Endothelial cell (in vitro differentiated cells): ENCODE data around the gene LRCH2. TPM values are rescaled to one million over a fixed set of nuclear protein-coding genes. Genes with fewer than 3 reads are reported as not detected.
"Not testable (repeated sequence)": the region's sequence is repeated elsewhere in the genome, so short reads cannot be mapped to it uniquely, and the experiment has no call there.

Source experiments
- DNase-seq: peaks from one replicate; pipeline ENCODE4 v3.0.0; 2021; ENCODE audit warnings: low spot score
- H3K27ac Mint-ChIP-seq: one replicate; pipeline ENCODE4 v1.8.0; 2021; ENCODE audit warnings: mixed read lengths, inconsistent platforms; ENCODE audit not compliant: unreplicated experiment
- H3K27me3 Mint-ChIP-seq: one replicate; pipeline ENCODE4 v1.8.0; 2021; ENCODE audit warnings: mild to moderate bottlenecking, moderate library complexity, mixed read lengths, inconsistent platforms; ENCODE audit not compliant: unreplicated experiment
- H3K36me3 Mint-ChIP-seq: one replicate; pipeline ENCODE4 v1.8.0; 2021; ENCODE audit warnings: mild to moderate bottlenecking, low read depth, mixed read lengths, inconsistent platforms; ENCODE audit not compliant: unreplicated experiment
- H3K4me1 Mint-ChIP-seq: one replicate; pipeline ENCODE4 v1.8.0; 2021; ENCODE audit warnings: mild to moderate bottlenecking, mixed read lengths, inconsistent platforms; ENCODE audit not compliant: unreplicated experiment
- H3K4me3 Mint-ChIP-seq: one replicate; pipeline ENCODE4 v1.8.0; 2021; ENCODE audit warnings: mild to moderate bottlenecking, mixed read lengths, inconsistent platforms; ENCODE audit not compliant: unreplicated experiment
- H3K9me3 Mint-ChIP-seq: one replicate; pipeline ENCODE4 v1.8.0; 2021; ENCODE audit warnings: mixed read lengths, inconsistent platforms; ENCODE audit not compliant: unreplicated experiment
- total RNA-seq: library from RNA; stranded (reverse); fragmentation: NEBNext Ultra II Directional; extraction: Animal tissue kit (Norgen Biotek cat#: 25700); gene quantifications from one replicate; pipeline ENCODE4 v1.2.1, GENCODE V29; 2021; ENCODE audit not compliant: unreplicated experiment
- TF ChIP-seq, protein P1 (sequence below): fragments of 200-600 bp; sonication (generic); IDR thresholded peaks from one replicate; pipeline ENCODE4 v1.5.0; 2021; ENCODE audit warnings: antibody characterized with exemption; ENCODE audit not compliant: unreplicated experiment

Gene LRCH2
- total RNA-seq, 1 donor from 2014 or later = 3.7 TPM

- Mint-ChIP-seq H3K9me3 (no peaks in the 10 kb centered on the region), H3K4me1 (peaks cover 6% of the 10 kb centered on the region), H3K4me3 (peak overlapping the region; percentile 94), H3K27ac (peak overlapping the region; percentile 67), H3K27me3 (no peaks in the 10 kb centered on the region), H3K36me3 (no peaks in the 10 kb centered on the region)
- TF ChIP-seq, protein P1, sequence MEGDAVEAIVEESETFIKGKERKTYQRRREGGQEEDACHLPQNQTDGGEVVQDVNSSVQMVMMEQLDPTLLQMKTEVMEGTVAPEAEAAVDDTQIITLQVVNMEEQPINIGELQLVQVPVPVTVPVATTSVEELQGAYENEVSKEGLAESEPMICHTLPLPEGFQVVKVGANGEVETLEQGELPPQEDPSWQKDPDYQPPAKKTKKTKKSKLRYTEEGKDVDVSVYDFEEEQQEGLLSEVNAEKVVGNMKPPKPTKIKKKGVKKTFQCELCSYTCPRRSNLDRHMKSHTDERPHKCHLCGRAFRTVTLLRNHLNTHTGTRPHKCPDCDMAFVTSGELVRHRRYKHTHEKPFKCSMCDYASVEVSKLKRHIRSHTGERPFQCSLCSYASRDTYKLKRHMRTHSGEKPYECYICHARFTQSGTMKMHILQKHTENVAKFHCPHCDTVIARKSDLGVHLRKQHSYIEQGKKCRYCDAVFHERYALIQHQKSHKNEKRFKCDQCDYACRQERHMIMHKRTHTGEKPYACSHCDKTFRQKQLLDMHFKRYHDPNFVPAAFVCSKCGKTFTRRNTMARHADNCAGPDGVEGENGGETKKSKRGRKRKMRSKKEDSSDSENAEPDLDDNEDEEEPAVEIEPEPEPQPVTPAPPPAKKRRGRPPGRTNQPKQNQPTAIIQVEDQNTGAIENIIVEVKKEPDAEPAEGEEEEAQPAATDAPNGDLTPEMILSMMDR = no peak
- no peak for DNase-seq
Measured at GRCh38 chrX:115232933-115233496, 881 bp downstream of the LRCH2 start.

DNA sequence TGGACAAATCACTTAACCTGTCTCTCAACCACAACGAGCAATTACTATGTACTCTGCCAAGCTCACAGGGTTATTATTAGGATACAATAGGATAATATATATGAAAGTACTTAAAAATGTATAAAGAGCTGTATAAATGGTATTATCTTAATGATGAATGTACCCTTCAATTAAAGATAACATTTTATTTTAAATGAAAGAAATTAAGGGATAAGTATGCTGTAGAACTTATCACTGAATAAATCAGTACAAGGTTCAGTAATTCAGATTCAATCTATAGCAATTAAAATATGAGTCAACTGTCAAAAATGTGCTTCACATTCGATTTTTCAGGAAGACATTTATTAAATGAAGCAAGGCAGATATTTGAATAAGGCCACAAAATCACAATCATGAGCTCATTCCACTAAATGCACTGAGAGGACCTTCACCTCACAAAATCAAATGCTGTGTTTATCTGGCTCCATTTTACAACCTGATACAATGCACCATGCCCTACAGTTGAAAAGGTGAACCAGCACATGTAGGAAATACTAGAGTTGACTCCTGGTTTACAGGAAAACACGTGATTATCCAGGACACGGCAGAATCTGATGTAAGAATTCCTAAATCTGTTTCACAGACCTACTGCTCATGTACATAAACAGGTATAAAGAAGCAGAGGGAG, 4.4 kb downstream of the LRCH2 start:
- TF ChIP-seq, protein P1 = no peak
- no peak overlapping the region for H3K27ac Mint-ChIP-seq
- no peaks in the 10 kb centered on the region for H3K9me3 Mint-ChIP-seq
- peaks cover 6% of the 10 kb centered on the region for H3K4me1 Mint-ChIP-seq
- DNase-seq = no peak
- no peaks in the 10 kb centered on the region for H3K27me3 Mint-ChIP-seq
- no peak overlapping the region for H3K4me3 Mint-ChIP-seq
- no peaks in the 10 kb centered on the region for H3K36me3 Mint-ChIP-seq

DNA sequence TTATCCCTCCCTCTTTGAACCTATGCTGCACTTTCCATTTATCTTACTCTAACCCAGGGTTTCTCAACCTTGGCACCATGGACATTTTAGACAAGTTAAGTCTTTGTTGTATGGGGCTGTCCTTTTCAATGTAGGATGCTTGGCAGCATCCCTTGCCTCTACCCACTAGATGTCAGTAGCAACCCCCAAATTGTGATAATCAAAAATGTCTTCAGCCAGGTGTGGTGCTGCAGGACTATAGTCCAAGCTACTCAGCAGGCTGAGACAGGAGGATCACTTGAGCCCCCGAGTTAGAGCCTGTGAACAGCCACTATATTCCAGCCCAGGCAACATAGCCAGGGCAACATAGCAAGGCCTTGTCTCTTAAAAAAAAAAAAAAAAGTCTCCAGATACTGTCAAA, 7.0 kb downstream of the LRCH2 start:
- Mint-ChIP-seq H3K4me3 (no peak overlapping the region), H3K4me1 (no peaks in the 10 kb centered on the region), H3K9me3 (no peaks in the 10 kb centered on the region), H3K36me3 (no peaks in the 10 kb centered on the region), H3K27me3 (no peaks in the 10 kb centered on the region), H3K27ac (no peak overlapping the region)
- TF ChIP-seq, protein P1 = no peak
- peak; percentile 2 for DNase-seq

- not testable (repeated sequence) for H3K9me3 Mint-ChIP-seq, H3K27ac Mint-ChIP-seq, H3K36me3 Mint-ChIP-seq, H3K27me3 Mint-ChIP-seq, DNase-seq, H3K4me1 Mint-ChIP-seq, H3K4me3 Mint-ChIP-seq
Measured at GRCh38 chrX:115217346-115217745, 16.6 kb downstream of the LRCH2 start.

- Mint-ChIP-seq H3K4me3 (no peak overlapping the region), H3K36me3 (peaks cover 6% of the 10 kb centered on the region), H3K27ac (no peak overlapping the region), H3K4me1 (no peaks in the 10 kb centered on the region), H3K27me3 (no peaks in the 10 kb centered on the region), H3K9me3 (no peaks in the 10 kb centered on the region)
- DNase-seq = no peak
- TF ChIP-seq, protein P1 = no peak
Measured at GRCh38 chrX:115214605-115215004, 19.3 kb downstream of the LRCH2 start.
